IMR-90 (cell line): Measurements from ENCODE around the gene RFT1. TPM values are rescaled to one million over a fixed set of nuclear protein-coding genes. Genes with fewer than 3 reads are reported as not detected.

Experiments used
- ATAC-seq: fragments of 200-7000 bp; cut with Tn5 transposase; 2 replicates; pipeline ENCODE4 v1.9.1; 2020; ENCODE audit warnings: low read depth, mild to moderate bottlenecking, moderate library complexity
- BruUV-seq: library from RNA; stranded (reverse); fragments of 400-500 nt; replicated peaks from 2 replicates; lab custom pipeline; 2021; lab: Mats Ljungman, UMichigan
- CTCF ChIA-PET: fragments of 300-600 bp; formaldehyde crosslinking; extraction: SDS; loops from one replicate; lab custom pipeline; 2021; ENCODE audit warnings: antibody characterized with exemption; lab: Yijun Ruan, JAX
- POLR2A ChIA-PET: fragments of 300-600 bp; sonication (Branson Sonifier 250); formaldehyde crosslinking; loops from one replicate; lab custom pipeline; 2022; ENCODE audit warnings: antibody characterized with exemption; ENCODE audit not compliant: unreplicated experiment; lab: Charles Lee
- DNase-seq: peaks from one replicate; pipeline ENCODE4 v3.0.0; 2013
- H2AFZ ChIP-seq: replicated peaks from 2 replicates; pipeline ENCODE3; 2013; ENCODE audit warnings: low read length, mild to moderate bottlenecking; ENCODE audit not compliant: poor library complexity
- H2AK5ac ChIP-seq: 2 replicates; pipeline ENCODE4 v1.6.1; 2013; ENCODE audit warnings: low read depth, low read length, inconsistent platforms
- H2AK9ac ChIP-seq: replicated peaks from 2 replicates; pipeline ENCODE3; 2013; ENCODE audit warnings: mild to moderate bottlenecking, low read depth, low read length, moderate library complexity; ENCODE audit not compliant: poor library complexity
- H2BK120ac ChIP-seq: 2 replicates; pipeline ENCODE4 v1.6.1; 2013; ENCODE audit warnings: low read depth, low read length, inconsistent platforms
- H2BK15ac ChIP-seq: 3 replicates; pipeline ENCODE4 v1.6.1; 2013; ENCODE audit warnings: low read depth, low read length, inconsistent platforms
- H2BK20ac ChIP-seq: 2 replicates; pipeline ENCODE4 v1.6.1; 2013; ENCODE audit warnings: low read depth, mild to moderate bottlenecking, inconsistent platforms, low read length, moderate library complexity
- H2BK5ac ChIP-seq: 2 replicates; pipeline ENCODE4 v1.6.1; 2013; ENCODE audit warnings: mild to moderate bottlenecking, low read depth, low read length, inconsistent platforms; ENCODE audit not compliant: poor library complexity, severe bottlenecking
- H3K14ac ChIP-seq: replicated peaks from 2 replicates; pipeline ENCODE4 v1.6.1; 2013; ENCODE audit warnings: low read depth, low read length, inconsistent platforms
- H3K18ac ChIP-seq: 2 replicates; pipeline ENCODE4 v1.6.1; 2013; ENCODE audit warnings: low read depth, low read length, control low read depth
- H3K23ac ChIP-seq: 2 replicates; pipeline ENCODE4 v1.6.1; 2013; ENCODE audit warnings: low read depth, low read length, inconsistent platforms
- H3K27ac ChIP-seq: 2 replicates; pipeline ENCODE4 v1.5.1; 2013; ENCODE audit warnings: mild to moderate bottlenecking, control low read depth, low read length; ENCODE audit not compliant: insufficient read depth
- H3K27me3 ChIP-seq: 2 replicates; pipeline ENCODE4 v1.6.1; 2013; ENCODE audit warnings: low read length; ENCODE audit not compliant: control insufficient read depth, insufficient read depth
- H3K36me3 ChIP-seq: 2 replicates; pipeline ENCODE4 v1.6.1; 2013; ENCODE audit warnings: low read length, mixed read lengths; ENCODE audit not compliant: control insufficient read depth, insufficient read depth
- H3K4ac ChIP-seq: 2 replicates; pipeline ENCODE4 v1.6.1; 2013; ENCODE audit warnings: low read depth, low read length, inconsistent platforms
- H3K4me1 ChIP-seq: 2 replicates; pipeline ENCODE4 v1.6.1; 2013; ENCODE audit warnings: low read length, mixed read lengths; ENCODE audit not compliant: control insufficient read depth, insufficient read depth
- H3K4me2 ChIP-seq: 2 replicates; pipeline ENCODE4 v1.6.1; 2013; ENCODE audit warnings: low read depth, mild to moderate bottlenecking, control low read depth, low read length, moderate library complexity
- H3K4me3 ChIP-seq: 2 replicates; pipeline ENCODE4 v1.5.1; 2013; ENCODE audit warnings: low read depth, mild to moderate bottlenecking, control low read depth, low read length, moderate library complexity; ENCODE audit not compliant: insufficient read depth
- H3K56ac ChIP-seq: 2 replicates; pipeline ENCODE4 v1.6.1; 2013; ENCODE audit warnings: low read length, inconsistent platforms; ENCODE audit not compliant: insufficient read depth; ENCODE audit errors: extremely low read depth
- H3K79me1 ChIP-seq, 2 experiments: 2 replicates each; pipeline ENCODE4 v1.6.1; 2013; ENCODE audit warnings: low read length in 2 of 2, inconsistent platforms in 1 of 2, low read depth in 1 of 2
- H3K9ac ChIP-seq: 2 replicates; pipeline ENCODE4 v1.6.1; 2013; ENCODE audit warnings: low read depth, low read length, control low read depth
- H3K9me1 ChIP-seq: 2 replicates; pipeline ENCODE4 v1.6.1; 2013; ENCODE audit warnings: low read length, inconsistent platforms; ENCODE audit not compliant: insufficient read depth
- H3K9me3 ChIP-seq: 2 replicates; pipeline ENCODE4 v1.6.1; 2013; ENCODE audit warnings: low read length; ENCODE audit not compliant: control insufficient read depth, insufficient read depth
- H4K20me1 ChIP-seq: 2 replicates; pipeline ENCODE4 v1.6.1; 2013; ENCODE audit warnings: low read length, inconsistent platforms; ENCODE audit not compliant: insufficient read depth
- H4K5ac ChIP-seq: 2 replicates; pipeline ENCODE4 v1.6.1; 2013; ENCODE audit warnings: mild to moderate bottlenecking, low read depth, low read length, control low read depth
- H4K8ac ChIP-seq, 2 experiments: 2 replicates each; pipeline ENCODE4 v1.6.1; 2013; ENCODE audit warnings: low read depth in 2 of 2, low read length in 2 of 2, control low read depth in 1 of 2, inconsistent platforms in 1 of 2
- H4K91ac ChIP-seq: 2 replicates; pipeline ENCODE4 v1.6.1; 2013; ENCODE audit warnings: low read depth, low read length, inconsistent platforms; ENCODE audit not compliant: insufficient read depth
- CTCF ChIP-seq: conservative IDR thresholded peaks from 2 replicates; pipeline ENCODE4 v1.5.1; 2012; ENCODE audit warnings: mild to moderate bottlenecking, low read depth, low read length, improper control_type of control experiment
- POLR2A ChIP-seq: IDR thresholded peaks from 2 replicates; pipeline ENCODE4 v1.6.1; 2012; ENCODE audit warnings: mild to moderate bottlenecking, low read depth, low read length
- USF2 ChIP-seq: fragments of 150-350 bp; IDR thresholded peaks from 2 replicates; pipeline ENCODE4 v1.6.1; 2017; ENCODE audit warnings: mild to moderate bottlenecking, antibody characterized with exemption, low read length, low read depth
- WGBS, 2 experiments: methylation state at CpG; one replicate each; pipeline versions ENCODE4 v1.1.5 to v1.1.7; 2013; ENCODE audit warnings: missing lambda C conversion rate in 2 of 2; ENCODE audit not compliant: insufficient read length in 1 of 2; ENCODE audit errors: extremely low coverage in 2 of 2; 5-methylcytosine and 5-hydroxymethylcytosine counted together
- dilution Hi-C: fragments of 300-500 bp; cut with HindIII; formaldehyde crosslinking; loops from one replicate; pipeline ENCODE4 v1.14.3; 2018; ENCODE audit warnings: low sequenced_read_pairs; ENCODE audit not compliant: unreplicated experiment
- in situ Hi-C: fragments of 300-500 bp; cut with MboI; formaldehyde crosslinking; loops from 3 replicates; pipeline ENCODE4 v1.14.3; 2019; ENCODE audit warnings: low sequenced_read_pairs, inconsistent platforms, mixed read lengths
- intact Hi-C: fragments of 100-400 bp; cut with micrococcal nuclease; formaldehyde crosslinking; loops from 2 replicates; pipeline ENCODE4 v1.10.0; 2022
- polyA plus RNA-seq, 3 experiments: library from polyadenylated mRNA; depleted of rRNA; stranded (reverse); fragments of >200 nt; gene quantifications; 2 replicates each; pipeline ENCODE4 v1.2.3, GENCODE V29; 2012; ENCODE audit warnings: low replicate concordance in 1 of 3
- total RNA-seq: library from RNA; depleted of rRNA; stranded (reverse); fragments of >200 nt; gene quantifications from 2 replicates; pipeline ENCODE4 v1.2.3, GENCODE V29; 2012

The RFT1 gene
- total and polyA plus RNA-seq, 2 of the 4 experiments (the other 2 are of a cell fraction): 14.5 to 23.5 TPM

GRCh38 chr3:53168175-53168923, 38.1 kb upstream of the RFT1 start (continued):
- no peak for TF ChIP-seq USF2

GRCh38 chr3:53167418-53168174, 37.4 kb upstream of the RFT1 start:
- peak overlapping the region; percentile 97 for H2AFZ ChIP-seq
- H3K9me1 ChIP-seq: peaks cover 22% of the 10 kb centered on the region
- 0 out of 2 replicates have a peak, but pooled peaks cover 2% of the 10 kb centered on the region for H3K36me3 ChIP-seq
- H2BK5ac ChIP-seq: no peak overlapping the region
- dilution Hi-C loops (no loop called here), in situ Hi-C loops (no loop called here), intact Hi-C loops (no loop called here)
- no peak overlapping the region for H3K23ac ChIP-seq
- H2BK15ac ChIP-seq: no peak overlapping the region
- ATAC-seq: no peak; the same call in 1 of the 2 replicates
- no peaks in the 10 kb centered on the region for H3K9me3 ChIP-seq
- no peak for DNase-seq
- H3K18ac ChIP-seq: no peak overlapping the region
- no peak overlapping the region for H4K91ac ChIP-seq
- no peak overlapping the region for H2BK20ac ChIP-seq
- H4K20me1 ChIP-seq: peaks cover 10% of the 10 kb centered on the region; the same call in 1 of the 2 replicates
- no peak overlapping the region for H3K4me3 ChIP-seq
- H3K14ac ChIP-seq: no peak overlapping the region
- no peaks in the 10 kb centered on the region for H3K27me3 ChIP-seq
- peak overlapping the region; percentile 97 for H2AK9ac ChIP-seq
- H3K4me2 ChIP-seq: no peak overlapping the region
- H3K79me1 ChIP-seq: peaks cover 19 to 74% of the 10 kb centered on the region in 2 experiments
- H4K8ac ChIP-seq: peak overlapping the region; percentile 52 to 90; a peak in 1 of 4 replicates
- no peak overlapping the region for H3K9ac ChIP-seq
- 83% methylated on average over 3 of the region's 7 CpGs; no CpG with 5 or more reads in 1 of the 2 experiments for WGBS, 2 experiments
- H3K4me1 ChIP-seq: peaks cover 13% of the 10 kb centered on the region
- H2AK5ac ChIP-seq: peak overlapping the region; percentile 10; the same call in 1 of the 2 replicates
- CTCF ChIA-PET: interaction anchor here (0.6 kb wide), 1 partner anchor 504 kb away, joined by 3 read pairs; no protein-coding TSS in a partner anchor
- H3K4ac ChIP-seq: peak overlapping the region; percentile 40; the same call in 1 of the 2 replicates
- POLR2A ChIA-PET: no interaction called here
- no peak overlapping the region for H4K5ac ChIP-seq
- BruUV-seq: no TSS peak
- H3K27ac ChIP-seq: no peak overlapping the region
- no peak overlapping the region for H2BK120ac ChIP-seq
- TF ChIP-seq POLR2A (no peak), USF2 (no peak), CTCF (no peak)
- no peak overlapping the region for H3K56ac ChIP-seq
